HG02938 (cell line): ENCODE measurements around the gene CDNF.
"Not testable (repeated sequence)": the region's sequence is repeated elsewhere in the genome, so short reads cannot be mapped to it uniquely, and the experiment has no call there.

Experiments used
- ATAC-seq: cut with Tn5 transposase; IDR thresholded peaks from one replicate; pipeline ENCODE4 v1.9.1; 2021; ENCODE audit warnings: mild to moderate bottlenecking, moderate library complexity; ENCODE audit not compliant: unreplicated experiment

CDNF gene

DNA sequence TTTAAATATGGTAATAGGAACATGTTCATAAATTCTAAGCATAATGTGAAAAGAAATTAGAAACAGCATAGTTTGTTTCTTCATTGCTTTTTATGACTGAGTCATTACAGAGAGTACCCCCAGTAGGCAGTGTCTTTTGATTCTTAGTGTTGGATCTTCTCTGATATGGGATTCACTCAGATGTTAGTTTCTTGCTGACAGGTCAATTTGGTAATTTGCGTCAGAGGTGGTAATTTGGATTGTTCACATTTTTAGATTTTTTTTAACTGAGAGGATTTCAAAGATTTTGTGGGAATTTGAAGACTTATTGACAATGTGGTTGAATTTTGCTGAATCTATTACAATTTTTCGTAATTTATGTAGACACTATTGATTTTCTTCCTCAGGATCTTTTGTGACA, 2.3 kb upstream of the CDNF start:
- ATAC-seq = no peak

GRCh38 chr10:14839305-14839695, 1.5 kb upstream of the CDNF start:
- ATAC-seq = no peak

DNA sequence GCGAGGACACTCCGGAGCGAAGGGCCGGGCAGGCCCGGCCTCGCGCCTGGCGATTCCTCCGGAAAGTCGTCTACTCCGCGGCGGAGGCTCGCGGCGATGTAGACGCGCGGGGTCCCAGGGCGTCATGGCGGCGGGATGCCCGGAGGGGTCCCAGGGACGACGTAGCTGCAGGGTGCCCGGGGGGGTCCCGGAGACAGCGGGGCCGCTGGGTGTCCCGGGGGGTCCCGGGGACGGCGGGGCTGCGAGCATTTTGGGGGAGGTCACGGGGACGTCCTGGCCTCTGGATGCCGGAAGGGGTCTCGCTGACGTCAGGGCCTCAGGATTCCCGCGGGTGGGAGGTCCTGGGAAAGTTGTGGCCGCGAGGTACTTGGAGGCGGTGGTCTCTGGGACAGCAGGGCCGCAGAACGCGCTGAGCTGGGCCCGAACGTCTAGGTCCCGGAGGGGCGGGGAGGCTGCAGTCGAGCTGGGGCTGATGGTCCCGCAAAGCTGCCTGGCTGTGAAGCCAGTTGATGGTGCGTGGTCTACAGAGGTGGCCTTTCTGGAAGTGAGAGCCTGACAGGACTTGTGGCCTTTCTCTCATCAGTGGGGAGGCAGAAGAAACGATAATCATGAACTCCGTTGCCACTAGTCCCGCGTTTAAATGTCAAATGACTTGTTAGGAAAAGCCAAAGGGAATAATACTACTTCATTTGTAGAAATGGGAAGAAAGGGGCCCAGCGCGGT, 906 bp upstream of the CDNF start:
- ATAC-seq = no peak

- ATAC-seq = no peak
These were observed 657 bp downstream of the CDNF start for GRCh38 chr10:14837003-14837756.

DNA sequence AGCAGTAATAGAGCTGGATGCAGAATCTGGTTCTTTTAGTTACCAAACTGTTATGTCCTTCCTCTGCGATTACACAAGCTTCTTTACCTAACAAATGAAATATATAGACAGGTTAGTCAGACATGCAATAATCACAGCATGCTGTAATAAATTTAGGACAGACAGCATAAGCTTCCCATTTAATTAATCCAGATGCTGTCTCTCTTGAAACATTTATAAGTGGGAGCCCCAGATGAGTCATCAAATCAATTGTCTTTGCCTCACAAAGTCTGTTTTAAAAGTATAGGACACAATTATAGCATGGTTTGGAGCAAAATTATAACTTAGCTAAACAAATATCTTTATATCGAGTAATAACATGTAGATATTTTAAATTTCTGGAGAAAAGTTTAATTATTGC, 1.6 kb downstream of the CDNF start:
- no peak for ATAC-seq

DNA sequence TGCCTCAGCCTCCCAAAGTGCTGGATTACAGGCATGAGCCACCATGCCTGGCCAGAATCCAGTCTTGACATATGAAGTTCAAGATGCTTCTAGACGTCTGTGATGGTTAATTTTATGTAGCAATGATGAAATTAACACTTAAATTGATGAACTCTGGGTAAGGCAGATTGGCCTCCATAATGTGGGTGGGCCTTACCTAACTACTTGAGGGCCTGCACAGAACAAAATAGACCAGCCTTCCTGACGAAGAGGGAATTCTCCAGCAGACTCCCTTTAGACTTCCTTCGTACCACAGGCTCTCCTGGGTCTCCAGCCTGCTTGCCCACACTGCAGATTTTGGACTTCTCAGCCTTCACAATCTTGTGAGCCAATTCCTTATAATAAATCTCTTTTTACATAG, 4.7 kb downstream of the CDNF start:
- no peak for ATAC-seq

DNA sequence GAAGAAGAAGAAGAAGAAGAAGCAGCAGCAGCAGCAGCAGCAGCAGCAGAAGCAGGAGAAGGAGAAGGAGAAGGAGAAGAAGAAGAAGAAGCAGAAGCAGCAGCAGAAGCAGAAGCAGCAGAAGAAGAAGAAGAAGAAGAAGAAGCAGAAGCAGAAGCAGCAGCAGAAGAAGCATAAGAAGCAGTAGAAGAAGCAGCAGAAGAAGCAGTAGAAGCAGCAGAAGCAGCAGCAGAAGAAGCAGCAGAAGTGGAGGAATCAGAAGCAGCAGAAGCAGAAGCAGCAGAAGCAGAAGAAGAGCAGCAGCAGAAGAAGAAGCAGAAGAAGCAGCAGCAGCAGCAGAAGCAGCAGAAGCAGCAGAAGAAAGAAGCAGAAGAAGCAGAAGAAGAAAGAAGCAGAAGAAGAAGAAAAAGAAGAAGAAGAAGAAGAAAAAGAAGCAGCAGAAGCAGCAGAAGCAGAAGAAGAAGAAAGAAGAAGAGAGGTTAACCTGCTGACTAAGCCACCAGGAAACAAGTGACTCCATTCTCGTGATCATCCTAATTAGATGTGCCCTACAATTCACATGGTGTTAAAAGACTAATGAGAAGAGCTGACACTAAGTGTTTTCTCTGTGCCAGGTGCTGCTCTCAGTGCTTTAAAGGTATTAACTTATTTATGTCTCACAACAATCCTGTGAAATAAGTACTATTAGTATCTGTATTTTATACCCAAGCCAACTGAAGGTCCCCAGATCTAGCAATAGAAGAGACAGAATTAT, 11.6 kb downstream of the CDNF start:
- no peak for ATAC-seq

DNA sequence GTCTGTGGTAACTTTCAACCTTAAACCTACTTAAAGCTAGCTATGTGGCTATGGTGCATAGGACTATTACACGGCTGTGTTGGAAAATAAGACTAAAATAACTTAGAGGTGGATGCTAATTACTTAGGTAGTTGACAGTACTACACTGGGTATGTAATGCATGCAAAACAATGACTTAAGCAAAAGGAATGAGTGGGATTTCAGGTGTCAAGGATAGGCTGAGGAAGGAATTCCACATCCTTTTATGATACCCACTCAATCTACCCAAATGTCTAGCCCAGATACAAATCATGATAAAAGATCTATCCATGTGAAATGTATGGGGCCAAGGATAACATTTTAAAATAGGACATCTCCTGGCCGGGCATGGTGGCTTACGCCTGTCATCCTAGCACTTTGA, 13.9 kb downstream of the CDNF start:
- ATAC-seq = no peak

DNA sequence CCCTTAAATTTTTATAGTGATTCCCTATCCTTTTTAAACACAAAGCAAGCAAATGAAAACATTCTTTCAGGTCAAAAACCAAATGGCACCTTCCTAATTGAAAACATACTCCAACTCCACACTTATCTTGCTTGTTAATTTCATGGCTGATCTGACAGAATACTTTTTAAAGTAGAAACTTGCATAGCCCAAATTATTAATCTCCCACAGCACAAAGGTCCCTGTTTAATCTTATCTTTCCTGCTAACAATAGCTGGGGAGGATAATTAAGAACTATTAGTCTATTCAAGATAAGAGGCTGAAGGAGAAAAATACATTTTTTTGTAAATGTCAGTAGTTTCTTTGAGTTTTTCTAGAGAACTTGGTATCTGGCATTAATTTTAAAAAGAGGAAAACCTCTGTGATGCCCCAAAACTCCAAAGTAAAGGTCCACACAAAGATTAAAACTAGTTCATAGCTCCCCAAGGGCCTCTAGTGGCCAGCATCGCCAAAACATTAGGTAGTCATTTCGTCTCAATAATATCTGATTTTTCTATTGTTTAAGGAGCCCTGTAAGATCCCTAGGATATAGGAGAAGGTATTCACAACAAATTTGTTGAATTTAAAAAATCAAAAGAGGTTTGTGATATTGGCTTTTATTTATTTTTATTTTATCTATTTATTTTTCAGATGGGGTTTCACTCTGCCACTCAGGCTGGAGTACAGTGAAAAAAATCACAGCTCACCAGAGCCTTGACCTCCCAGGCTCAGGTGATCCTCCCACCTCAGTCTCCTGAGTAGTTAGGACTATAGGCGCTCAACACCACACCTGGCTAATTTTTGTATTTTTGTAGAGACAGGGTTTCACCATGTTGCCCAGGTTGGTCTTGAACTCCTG, 14.7 kb downstream of the CDNF start:
- no peak for ATAC-seq

- ATAC-seq = no peak
These were observed 16.0 kb downstream of the CDNF start for GRCh38 chr10:14821635-14822375.

GRCh38 chr10:14820775-14821154, 17.1 kb downstream of the CDNF start:
- no peak for ATAC-seq

GRCh38 chr10:14820010-14820774, 17.6 kb downstream of the CDNF start:
- ATAC-seq = no peak

- ATAC-seq = not testable (repeated sequence)
These were observed 21.1 kb downstream of the CDNF start for GRCh38 chr10:14816717-14817116.

DNA sequence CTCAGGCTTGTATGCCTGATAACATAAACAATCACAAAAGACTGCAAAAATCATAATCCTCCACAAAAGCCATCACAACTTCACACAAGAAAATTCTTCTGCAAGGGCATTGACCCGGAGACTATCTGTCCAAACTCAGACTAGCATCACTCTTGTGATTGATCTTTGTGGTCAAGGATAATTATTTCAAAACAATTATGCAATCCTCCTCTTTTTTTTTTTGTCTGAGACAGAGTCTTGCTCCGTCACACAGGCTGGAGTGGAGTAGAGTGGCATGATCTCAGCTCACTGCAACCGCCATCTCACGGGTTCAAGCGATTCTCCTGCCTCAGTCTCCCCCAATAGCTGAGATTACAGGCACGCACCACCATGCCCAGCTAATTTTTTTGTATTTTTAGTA, 22.2 kb downstream of the CDNF start:
- ATAC-seq = no peak

DNA sequence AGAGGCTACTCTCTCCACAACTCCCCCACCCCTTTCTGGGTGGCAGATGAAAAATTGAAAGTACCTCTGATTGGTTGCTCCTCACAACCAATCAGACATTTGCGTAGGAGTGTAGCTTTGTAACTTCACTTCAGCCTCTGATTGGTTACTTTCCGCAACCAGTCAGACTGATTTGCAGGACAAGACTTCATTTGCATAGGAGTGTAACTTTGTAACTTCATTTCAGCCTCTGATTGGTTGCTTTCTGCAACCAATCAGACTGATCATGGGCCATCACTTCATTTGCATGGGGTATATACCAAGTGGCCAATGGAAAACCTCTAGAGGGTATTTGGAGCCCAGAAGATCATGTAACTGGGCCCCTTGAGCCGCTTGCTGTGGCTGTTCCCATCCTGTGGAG, 25.6 kb downstream of the CDNF start:
- ATAC-seq = no peak

DNA sequence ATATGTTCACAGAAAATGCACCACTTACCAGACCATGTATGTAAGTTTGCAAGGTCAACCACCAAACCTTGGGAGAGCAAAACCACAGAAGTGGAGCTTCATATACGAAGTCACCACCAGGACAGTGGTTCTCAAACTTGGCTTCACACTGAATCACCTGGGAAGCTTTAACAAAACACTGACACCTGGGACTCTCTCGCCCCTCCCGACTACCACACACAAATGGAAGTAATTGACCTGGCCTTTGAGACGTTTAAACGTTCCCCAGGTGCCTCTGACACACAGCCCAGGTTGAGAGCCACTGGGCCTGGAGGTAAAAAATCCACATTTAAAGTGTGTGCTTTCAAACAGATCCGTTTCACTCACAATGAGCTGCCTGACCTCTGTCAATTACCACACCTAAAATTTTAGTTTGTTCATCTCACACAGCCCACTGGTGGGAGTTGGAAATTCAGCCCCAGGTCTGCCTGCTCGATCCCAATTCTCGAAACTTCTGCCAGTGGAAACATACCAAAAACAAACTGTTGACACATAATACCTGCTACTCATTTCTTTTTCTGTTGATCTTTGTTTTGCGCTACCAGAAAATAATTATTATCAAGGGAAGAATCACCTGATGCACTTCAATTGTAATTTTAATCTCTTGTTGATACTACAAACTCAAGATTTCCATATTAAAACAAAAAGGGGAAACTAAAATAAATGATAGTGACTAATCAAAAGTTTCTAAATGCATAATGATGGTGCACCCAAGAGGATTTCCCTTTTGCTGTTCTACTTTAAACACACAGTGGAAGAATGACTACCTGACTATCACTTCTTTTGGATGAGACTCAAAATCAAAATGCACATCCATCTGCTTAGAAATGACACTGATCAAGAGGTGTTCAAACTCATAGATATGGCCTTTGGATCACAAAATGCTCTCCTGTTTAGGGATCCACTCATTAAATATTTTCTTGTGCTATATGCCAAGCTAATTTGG, 26.6 kb downstream of the CDNF start:
- no peak for ATAC-seq

DNA sequence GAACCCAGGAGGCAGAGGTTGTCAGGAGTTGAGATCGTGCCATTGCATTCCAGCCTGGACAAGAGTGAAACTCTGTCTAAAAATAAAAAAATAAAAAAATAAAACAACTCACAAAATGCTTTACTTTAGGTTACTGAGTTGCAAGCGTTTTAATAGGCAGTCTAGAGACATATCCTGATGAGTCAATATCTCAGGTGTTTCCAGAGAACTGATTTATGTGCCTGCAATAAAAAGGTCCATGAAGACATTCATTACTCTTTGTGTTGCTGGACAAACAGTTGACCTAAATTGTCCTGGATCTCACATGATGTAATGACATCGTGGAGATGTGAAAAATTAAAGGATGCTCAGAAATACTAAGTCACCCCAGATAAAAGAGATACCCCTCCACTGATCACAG, 31.5 kb downstream of the CDNF start:
- ATAC-seq = no peak

GRCh38 chr10:14803827-14804226, 34.0 kb downstream of the CDNF start:
- no peak for ATAC-seq
